B cell (primary cell): ENCODE measurements around the gene C1QTNF6. TPM values are rescaled to one million over a fixed set of nuclear protein-coding genes. Genes with fewer than 3 reads are reported as not detected.
A peak's percentile ranks its signal among the peaks of the same experiment; 100 is the strongest.

Experiments
- ATAC-seq: fragments of 200-7000 bp; cut with Tn5 transposase; one replicate; pipeline ENCODE4 v1.10.0; 2021; ENCODE audit warnings: low read depth, mild to moderate bottlenecking, moderate number of reproducible peaks, moderate library complexity
- CTCF ChIA-PET: fragments of 350-600 bp; sonication (Branson Sonifier 250); formaldehyde crosslinking; loops from one replicate; lab custom pipeline; 2021; ENCODE audit warnings: antibody characterized with exemption, inconsistent platforms; lab: Charles Lee
- POLR2A ChIA-PET: fragments of 350-600 bp; sonication (Branson Sonifier 250); formaldehyde crosslinking; loops from one replicate; lab custom pipeline; 2021; ENCODE audit warnings: antibody characterized with exemption; lab: Charles Lee
- DNase-seq: peaks from one replicate; pipeline ENCODE4 v3.0.0; 2013
- H2AFZ ChIP-seq: 2 replicates; pipeline ENCODE4 v1.6.1; 2012; ENCODE audit warnings: mild to moderate bottlenecking, low read depth, low read length; ENCODE audit not compliant: insufficient read depth, poor library complexity, severe bottlenecking
- H3K27ac ChIP-seq, 2 donors: 1 replicate in 1 of 2; 2 replicates in 1 of 2; pipeline ENCODE4 v1.5.1; 2012 to 2013; ENCODE audit warnings: low read length in 2 of 2, mild to moderate bottlenecking in 2 of 2, moderate library complexity in 1 of 2
- H3K27me3 ChIP-seq, 4 experiments: fragments of 200-600 bp in 1 of 4; sonication (generic) in 1 of 4; replicated peaks in 1 of 4; 1 replicate in 2 of 4; 2 replicates in 2 of 4; pipeline versions ENCODE4 v1.6.1 to v1.7.0; 2013 to 2016; ENCODE audit warnings: low read length in 3 of 4, mild to moderate bottlenecking in 2 of 4, mixed read lengths in 1 of 4, moderate library complexity in 1 of 4; ENCODE audit not compliant: insufficient read depth in 4 of 4, control insufficient read depth in 3 of 4; ENCODE audit errors: control extremely low read depth in 1 of 4
- H3K36me3 ChIP-seq, 2 experiments: replicated peaks in 1 of 2; 1 replicate in 1 of 2; 2 replicates in 1 of 2; pipeline versions ENCODE4 v1.6.1 to v1.7.1; 2013; ENCODE audit warnings: low read length in 1 of 2; ENCODE audit not compliant: insufficient read depth in 2 of 2, control insufficient read depth in 1 of 2; ENCODE audit errors: control extremely low read depth in 1 of 2, extremely low read depth in 1 of 2
- H3K4me1 ChIP-seq, 2 donors: fragments of 200-600 bp in 1 of 2; sonication (generic) in 1 of 2; 1 replicate in 1 of 2; 2 replicates in 1 of 2; pipeline versions ENCODE4 v1.5.1 to v1.6.1; 2013 to 2017; ENCODE audit warnings: low read length in 2 of 2; ENCODE audit not compliant: control insufficient read depth in 2 of 2, insufficient read depth in 2 of 2
- H3K4me2 ChIP-seq: replicated peaks from 2 replicates; pipeline ENCODE3; 2012; ENCODE audit warnings: mild to moderate bottlenecking, low read depth, low read length; ENCODE audit not compliant: poor library complexity, severe bottlenecking
- H3K4me3 ChIP-seq, 5 experiments: fragments of 200-600 bp in 1 of 5; sonication (generic) in 1 of 5; 1 replicate in 3 of 5; 2 replicates in 2 of 5; pipeline versions ENCODE4 v1.5.1 to v1.7.0; 2011 to 2016; ENCODE audit warnings: low read length in 4 of 5, mild to moderate bottlenecking in 4 of 5, low read depth in 2 of 5, control low read depth in 1 of 5, moderate library complexity in 1 of 5; ENCODE audit not compliant: insufficient read depth in 1 of 5; ENCODE audit errors: control extremely low read depth in 1 of 5, extremely low read depth in 1 of 5
- H3K79me2 ChIP-seq: fragments of 200-600 bp; sonication (generic); one replicate; pipeline ENCODE4 v1.6.0; 2016; ENCODE audit warnings: low read length; ENCODE audit not compliant: control insufficient read depth, insufficient read depth
- H3K9ac ChIP-seq: fragments of 200-600 bp; sonication (generic); 2 replicates; pipeline ENCODE4 v1.6.1; 2017; ENCODE audit warnings: mild to moderate bottlenecking, low read length, moderate library complexity
- H3K9me3 ChIP-seq, 3 donors: one replicate each; pipeline versions ENCODE4 v1.6.1 to v1.7.1; 2013; ENCODE audit warnings: low read length in 2 of 3; ENCODE audit not compliant: control insufficient read depth in 2 of 3, insufficient read depth in 1 of 3; ENCODE audit errors: control extremely low read depth in 1 of 3
- H4K20me1 ChIP-seq: 2 replicates; pipeline ENCODE4 v1.6.0; 2012; ENCODE audit warnings: mild to moderate bottlenecking, low read length; ENCODE audit not compliant: insufficient read depth, control insufficient read depth, poor library complexity, severe bottlenecking
- H3K27ac Mint-ChIP-seq: one replicate; pipeline ENCODE4 v1.8.0; 2021; ENCODE audit warnings: mixed read lengths
- H3K27me3 Mint-ChIP-seq: one replicate; pipeline ENCODE4 v1.8.0; 2021; ENCODE audit warnings: mixed read lengths
- H3K4me1 Mint-ChIP-seq: one replicate; pipeline ENCODE4 v1.8.0; 2021; ENCODE audit warnings: mixed read lengths
- H3K4me3 Mint-ChIP-seq: one replicate; pipeline ENCODE4 v1.8.0; 2021; ENCODE audit warnings: mixed read lengths
- H3K9me3 Mint-ChIP-seq: one replicate; pipeline ENCODE4 v1.8.0; 2022; ENCODE audit warnings: mixed read lengths; ENCODE audit not compliant: insufficient read depth
- CTCF ChIP-seq: fragments of 200-600 bp; IDR thresholded peaks from one replicate; pipeline ENCODE4 v1.8.0; 2022; ENCODE audit warnings: antibody characterized with exemption, mild to moderate bottlenecking
- EZH2 ChIP-seq: IDR thresholded peaks from 2 replicates; pipeline ENCODE4 v1.6.1; 2012; ENCODE audit warnings: borderline replicate concordance, low read depth, mild to moderate bottlenecking, moderate library complexity, low read length; ENCODE audit not compliant: insufficient read depth, poor library complexity, severe bottlenecking
- WGBS: methylation state at CpG from one replicate; pipeline ENCODE4 v1.1.5; 2013; ENCODE audit warnings: missing lambda C conversion rate; ENCODE audit not compliant: insufficient coverage; 5-methylcytosine and 5-hydroxymethylcytosine counted together
- intact Hi-C: fragments of 100-400 bp; cut with micrococcal nuclease; formaldehyde crosslinking; loops from one replicate; pipeline ENCODE4 v1.10.0; 2022
- polyA plus RNA-seq: library from polyadenylated mRNA; depleted of rRNA; stranded (reverse); fragments of >200 nt; gene quantifications from 2 replicates; pipeline ENCODE4 v1.2.3, GENCODE V29; 2012
- total RNA-seq, 2 donors: library from RNA; stranded (reverse); fragments of 120-200 nt in 1 of 2; gene quantifications; 1 replicate in 1 of 2; 2 replicates in 1 of 2; pipeline versions ENCODE4 v1.2.3 to v1.2.4, GENCODE V29; 2013 to 2022

The C1QTNF6 gene
- total and polyA plus RNA-seq, 2 donors (not counting 1 experiment from before 2014, with no cell fraction given) = 18.5 to 33.9 TPM

GRCh38 chr22:37166675-37167066 is 21.4 kb downstream of the C1QTNF6 start:
- ChIA-PET POLR2A (interaction anchor here (0.7 kb wide), 1 partner anchor 101 kb away, joined by 9 read pairs; no protein-coding TSS in a partner anchor), CTCF (interaction anchor here (1.0 to 7.1 kb wide), 15 partner anchors 17 to 101 kb away, joined by 3 to 83 read pairs (median 4); partner anchors contain the start of genes IL2RB and RAC2)
- no peaks in the 10 kb centered on the region for H3K9me3 Mint-ChIP-seq
- peaks cover 40% of the 10 kb centered on the region for H3K4me1 Mint-ChIP-seq
- H3K4me3 ChIP-seq = no peak overlapping the region
- ATAC-seq (peak; percentile 59), DNase-seq (peak; percentile 84)
- TF ChIP-seq EZH2 = no peak
- TF ChIP-seq CTCF = peak; percentile 92
- H3K36me3 ChIP-seq = no peaks in the 10 kb centered on the region
- H3K27me3 Mint-ChIP-seq = peaks cover 4% of the 10 kb centered on the region
- WGBS = 23% methylated on average over 13 of the region's 13 CpGs
- peak overlapping the region; percentile 57 for H3K4me3 Mint-ChIP-seq
- H3K9me3 ChIP-seq = peaks cover 0 to 4% (median under 1%) of the 10 kb centered on the region in 3 donors
- H3K27ac ChIP-seq = no peak overlapping the region
- no peaks in the 10 kb centered on the region for H3K79me2 ChIP-seq
- no peaks in the 10 kb centered on the region for H4K20me1 ChIP-seq
- H3K27me3 ChIP-seq = no peaks in the 10 kb centered on the region
- peak overlapping the region; percentile 47 for H3K27ac Mint-ChIP-seq
- H3K4me1 ChIP-seq = peaks cover 17 to 46% of the 10 kb centered on the region in 2 donors
- peak overlapping the region; percentile 61 for H3K4me2 ChIP-seq
- no peak overlapping the region for H3K9ac ChIP-seq
- intact Hi-C loops = loop anchor here (1.0 to 2.0 kb wide), 5 partner anchors 32 to 291 kb away; no protein-coding TSS in a partner anchor
- H2AFZ ChIP-seq = peak overlapping the region; percentile 60
